DMS114 treated with DMSO at 0.1 percent for 48 hours (cell line): Measurements from ENCODE around the gene FOXK2.

Experiments used
- DNase-seq: peaks from one replicate; lab custom pipeline; 2025; ENCODE audit not compliant: unreplicated experiment; lab: John Stamatoyannopoulos, UW

FOXK2 gene

DNA sequence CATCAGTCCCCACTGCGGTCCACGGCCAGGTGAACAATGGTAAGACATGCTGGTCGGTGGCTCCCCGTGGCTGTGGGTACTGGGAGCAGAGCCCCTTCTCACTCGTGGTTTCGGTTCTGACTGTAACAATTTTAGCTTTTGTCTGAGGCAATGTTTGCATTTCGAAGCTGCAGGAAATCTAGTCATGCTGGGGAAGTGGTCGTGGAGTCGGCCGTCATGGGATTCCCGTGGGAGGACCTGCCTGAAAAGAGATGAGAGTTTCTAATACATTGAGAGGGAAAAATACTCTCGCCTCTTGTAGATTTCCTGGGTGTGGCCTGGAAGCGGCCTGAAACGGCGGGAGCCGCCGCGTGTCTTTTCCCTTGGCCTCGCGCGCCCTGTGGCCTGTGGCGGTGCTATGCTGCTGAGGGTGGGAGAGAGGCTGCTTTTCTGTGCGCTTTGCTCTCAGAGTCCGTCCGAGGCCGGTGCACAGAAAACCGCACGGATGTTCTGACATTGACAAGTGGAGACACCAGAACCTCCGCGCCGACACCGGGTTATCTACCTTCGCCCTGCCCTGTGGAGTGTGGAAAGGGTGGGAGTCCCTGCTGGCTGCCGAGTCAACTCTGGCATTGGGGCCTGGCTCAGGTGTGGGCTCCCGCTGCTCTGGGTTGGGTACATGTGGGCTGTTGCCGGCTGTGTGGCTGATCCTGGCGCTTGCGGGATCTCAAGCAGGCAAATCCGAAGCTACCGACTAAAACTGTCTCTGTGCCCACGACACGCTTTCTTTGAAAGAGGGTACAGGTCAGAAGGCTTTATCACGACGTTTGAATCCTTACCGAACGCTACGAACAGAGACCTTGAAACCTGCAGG, 67.9 kb downstream of the FOXK2 start:
- DNase-seq: no peak

DNA sequence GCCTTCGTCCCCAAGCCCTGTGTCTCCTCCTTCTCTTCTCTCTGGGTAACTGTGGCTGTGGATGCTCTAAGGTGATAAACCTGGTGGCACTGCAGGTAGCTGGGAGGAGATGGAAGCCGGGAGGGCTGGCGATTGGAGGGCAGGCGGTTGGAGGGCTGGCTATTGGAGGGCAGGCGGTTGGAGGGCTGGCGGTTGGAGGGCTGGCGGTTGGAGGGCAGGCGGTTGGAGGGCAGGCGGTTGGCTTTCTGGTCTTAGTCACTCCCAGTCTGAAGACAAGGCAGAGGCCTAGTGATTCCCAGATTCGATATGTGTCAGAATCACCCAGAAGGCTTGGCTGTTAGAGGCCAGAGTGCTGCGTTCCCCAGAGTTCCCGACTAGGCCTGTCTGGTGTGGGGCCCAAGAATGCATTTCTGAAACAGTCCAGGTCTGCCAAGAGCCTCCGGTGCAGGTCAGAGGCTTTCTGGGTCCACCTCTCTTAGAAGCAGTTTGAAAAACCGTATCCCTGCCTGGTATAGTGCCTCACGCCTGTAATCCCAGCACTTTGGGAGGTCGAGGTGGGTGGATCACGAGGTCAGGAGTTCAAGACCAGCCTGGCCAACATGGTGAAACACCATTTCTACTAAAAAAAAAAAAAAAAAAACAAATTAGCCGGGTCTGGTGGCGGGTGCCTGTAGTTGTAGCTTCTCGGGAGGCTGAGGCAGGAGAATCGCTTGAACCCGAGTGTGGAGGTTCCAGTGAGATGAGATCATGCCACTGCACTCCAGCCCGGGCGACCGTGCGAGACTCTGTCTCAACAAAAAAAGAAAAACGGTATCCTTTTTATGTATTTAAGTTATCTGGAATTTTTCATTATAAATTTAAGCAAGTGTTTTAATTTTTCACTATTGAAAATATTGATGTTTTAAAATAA, 69.0 kb downstream of the FOXK2 start:
- no peak for DNase-seq

DNA sequence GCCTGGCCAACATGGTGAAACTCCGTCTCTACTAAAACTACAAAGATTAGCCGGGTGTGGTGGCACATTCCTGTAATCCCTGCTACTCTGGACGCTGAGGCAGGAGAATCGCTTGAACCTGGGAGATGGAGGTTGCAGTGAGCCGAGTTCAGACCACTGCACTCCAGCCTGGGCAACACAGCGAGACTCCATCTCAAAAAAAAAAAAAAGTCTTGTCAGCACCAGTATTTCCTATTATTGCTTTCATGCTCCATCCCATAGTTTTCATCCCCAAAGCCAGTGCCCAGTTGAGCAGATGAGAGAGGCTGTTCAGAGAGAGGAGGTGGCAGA, 70.3 kb downstream of the FOXK2 start:
- DNase-seq: no peak

DNA sequence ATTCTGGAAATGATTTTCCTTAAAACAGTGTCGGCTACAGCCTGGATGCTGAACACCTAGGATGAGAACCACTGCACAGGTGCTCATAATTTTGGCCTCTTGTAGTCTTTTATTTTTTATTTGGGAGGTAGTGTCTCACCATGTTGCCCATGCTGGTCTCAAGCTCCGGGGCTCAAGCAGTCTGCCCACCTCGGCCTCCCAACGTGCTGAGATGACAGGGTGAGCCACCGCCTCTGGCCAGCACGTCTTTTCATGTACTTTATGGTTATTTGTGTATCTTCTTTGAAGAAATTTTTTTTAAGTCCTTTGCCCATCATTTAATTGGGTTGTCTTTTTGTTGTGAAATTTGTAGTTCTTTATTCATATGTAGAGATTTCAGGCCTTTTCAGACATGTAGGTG, 70.7 kb downstream of the FOXK2 start:
- no peak for DNase-seq

DNA sequence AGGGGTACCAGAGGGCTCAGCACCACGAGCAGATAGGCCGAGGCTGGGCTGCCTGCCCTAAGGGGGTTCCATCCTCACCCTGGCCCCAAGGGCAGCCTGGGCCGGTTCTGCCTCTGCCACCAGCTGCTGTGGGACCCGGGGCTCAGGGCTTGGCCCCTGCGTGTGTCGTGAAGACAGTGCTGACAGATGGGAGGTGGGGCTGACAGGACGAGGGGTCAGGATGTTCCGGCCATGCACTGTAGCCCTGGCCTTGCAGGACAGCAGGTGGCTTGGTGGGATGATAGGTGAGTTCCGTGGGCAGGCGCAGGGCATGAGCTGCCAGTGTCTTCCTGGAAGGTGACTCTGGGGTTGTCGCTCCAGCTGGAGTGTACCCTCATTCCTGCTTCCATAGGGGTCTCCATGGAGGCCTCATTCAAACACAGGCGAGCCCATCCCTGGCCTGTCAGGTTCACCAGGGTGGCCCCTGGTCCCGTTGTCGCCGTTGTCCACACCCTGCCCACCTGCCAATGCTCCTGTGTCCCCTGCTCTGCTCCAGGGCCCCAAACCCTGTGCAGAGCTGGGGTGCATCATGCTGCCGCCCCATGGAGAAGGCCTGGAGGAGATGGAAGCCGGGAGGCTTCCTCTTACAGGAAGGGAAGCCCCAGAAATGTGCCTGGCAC, 71.5 kb downstream of the FOXK2 start:
- DNase-seq: no peak

DNA sequence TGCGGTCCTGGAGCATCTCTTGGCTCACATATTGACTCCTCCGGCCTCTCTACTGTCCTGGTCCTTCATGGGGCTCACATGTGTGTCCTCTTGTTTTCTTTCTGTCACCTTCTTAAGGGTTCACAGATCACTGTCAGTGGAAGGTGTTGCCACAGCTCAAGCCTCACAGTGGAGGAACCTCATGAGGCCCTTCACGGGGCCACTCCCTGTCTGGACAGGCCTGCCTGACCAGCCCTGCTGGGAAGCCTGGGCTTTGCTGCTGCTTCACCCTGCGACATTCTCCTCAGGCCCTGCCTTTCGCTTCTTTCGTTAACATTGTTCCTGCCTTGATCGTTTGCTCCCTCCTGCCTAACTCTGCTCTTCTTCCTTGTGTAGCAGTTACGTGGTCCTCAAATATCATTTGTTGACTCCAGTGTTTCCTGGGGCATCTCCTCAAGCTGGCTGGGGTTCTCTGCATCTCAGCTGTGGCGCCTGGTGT, 72.8 kb downstream of the FOXK2 start:
- no peak for DNase-seq

DNA sequence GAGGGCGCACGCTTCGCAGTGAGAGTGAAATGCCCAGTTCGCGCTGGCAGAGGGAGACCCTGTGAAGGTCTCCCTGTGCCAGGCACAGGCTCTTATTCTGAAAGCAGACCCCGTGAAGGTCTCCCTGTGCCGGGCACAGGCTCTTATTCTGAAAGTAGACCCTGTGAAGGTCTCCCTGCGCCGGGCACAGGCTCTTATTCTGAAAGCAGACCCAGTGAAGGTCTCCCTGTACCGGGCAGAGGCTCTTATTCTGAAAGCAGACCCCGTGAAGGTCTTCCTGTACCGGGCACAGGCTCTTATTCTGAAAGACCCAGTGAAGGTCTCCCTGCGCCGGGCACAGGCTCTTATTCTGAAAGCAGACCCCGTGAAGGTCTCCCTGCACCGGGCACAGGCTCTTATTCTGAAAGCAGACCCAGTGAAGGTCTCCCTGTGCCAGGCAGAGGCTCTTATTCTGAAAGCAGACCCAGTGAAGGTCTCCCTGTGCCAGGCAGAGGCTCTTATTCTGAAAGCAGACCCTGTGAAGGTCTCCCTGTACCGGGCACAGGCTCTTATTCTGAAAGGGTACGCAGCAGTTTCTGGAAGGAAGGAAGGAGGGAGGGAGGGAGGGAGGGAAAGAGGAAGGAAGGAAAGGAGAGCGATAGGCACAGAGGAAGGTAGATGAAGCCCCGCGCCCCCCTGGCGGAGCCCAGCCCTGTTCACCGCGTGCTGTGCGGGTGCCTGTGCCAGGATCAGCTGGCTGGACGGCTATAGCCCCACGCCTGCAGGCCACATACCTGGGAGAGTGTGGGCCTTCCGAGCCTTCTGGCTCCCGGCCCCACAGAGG, 73.4 kb downstream of the FOXK2 start:
- no peak for DNase-seq

DNA sequence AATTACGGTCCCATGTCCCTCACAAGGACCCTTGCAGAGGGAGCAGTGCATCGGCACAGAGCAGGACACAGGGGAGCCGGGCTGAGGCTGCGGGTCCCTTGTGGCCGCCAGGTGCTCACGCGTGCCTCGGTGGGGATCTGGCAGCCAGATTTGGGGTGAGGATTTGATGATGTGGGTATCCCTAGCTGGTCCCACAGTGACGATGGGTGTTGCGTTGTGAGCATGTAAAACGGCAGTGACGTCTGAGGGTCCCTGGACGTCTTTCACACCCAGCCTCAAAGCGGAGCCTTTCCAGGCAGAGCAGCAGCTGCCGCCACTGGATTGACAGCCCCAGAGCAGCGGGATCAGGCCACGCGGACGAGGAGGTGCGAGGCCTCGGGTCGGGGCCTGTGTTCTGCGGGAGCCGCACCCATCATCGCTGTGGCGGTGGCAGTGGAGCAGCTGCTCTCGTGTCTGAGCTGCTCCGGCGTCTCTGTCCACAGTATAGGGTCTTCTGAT, 74.1 kb downstream of the FOXK2 start:
- no peak for DNase-seq

DNA sequence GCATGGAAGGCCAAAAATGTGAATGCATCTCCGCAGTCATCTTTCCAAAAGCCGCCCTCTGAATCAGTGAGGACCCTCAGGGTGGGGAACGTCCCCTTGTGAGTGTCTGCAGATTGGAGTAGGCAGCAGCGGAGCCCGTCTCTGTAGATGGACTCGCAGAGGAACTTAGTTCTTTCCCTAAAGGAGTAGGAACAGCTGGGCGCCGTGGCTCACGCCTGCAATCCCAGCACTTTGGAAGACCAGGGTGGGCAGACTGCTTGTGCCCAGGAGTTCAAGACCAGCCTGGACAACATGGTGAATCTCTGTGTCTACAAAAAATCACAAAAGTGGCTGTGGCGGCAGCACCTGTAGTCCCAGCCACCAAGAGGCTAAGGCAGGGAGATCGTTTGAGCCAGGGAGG, 75.0 kb downstream of the FOXK2 start:
- DNase-seq: no peak

DNA sequence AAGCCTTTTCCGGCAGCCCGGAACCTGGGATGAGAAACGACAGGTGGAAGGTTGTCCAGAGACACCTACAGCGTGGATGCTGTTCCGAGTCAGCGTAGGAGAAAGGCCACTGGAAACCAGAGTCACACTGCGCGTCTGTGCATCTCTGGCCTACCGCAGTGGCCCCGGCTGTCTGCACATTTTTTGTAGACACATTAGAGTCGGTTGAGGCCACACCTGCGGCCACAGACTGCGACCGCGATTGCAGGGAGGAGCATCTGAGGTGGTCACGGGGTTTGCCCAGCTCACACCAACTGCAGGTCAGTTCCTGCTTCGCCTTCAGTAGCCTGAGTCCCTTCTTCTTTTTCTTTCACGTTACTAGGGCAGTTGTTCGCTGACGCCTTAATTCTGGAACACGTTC, 76.4 kb downstream of the FOXK2 start:
- no peak for DNase-seq

DNA sequence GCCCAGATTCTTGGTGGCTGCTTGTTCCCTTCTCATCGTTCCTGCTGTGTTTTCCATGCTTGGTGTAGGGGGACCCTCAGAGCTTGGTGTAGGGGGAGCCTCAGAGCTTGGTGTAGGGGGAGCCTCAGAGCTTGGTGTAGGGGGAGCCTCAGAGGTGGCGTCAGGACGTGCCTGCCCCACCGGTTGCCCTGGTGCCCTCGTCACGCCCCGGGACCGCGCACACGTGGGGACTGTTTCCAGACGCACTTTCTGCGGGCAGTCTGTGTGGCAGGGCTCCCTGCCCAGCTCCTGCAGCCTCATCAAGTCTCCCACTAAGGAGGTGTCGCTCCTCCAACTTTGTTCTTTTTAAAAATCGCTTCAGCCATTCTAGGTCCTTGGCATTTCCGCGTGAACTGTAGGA, 76.8 kb downstream of the FOXK2 start:
- no peak for DNase-seq

DNA sequence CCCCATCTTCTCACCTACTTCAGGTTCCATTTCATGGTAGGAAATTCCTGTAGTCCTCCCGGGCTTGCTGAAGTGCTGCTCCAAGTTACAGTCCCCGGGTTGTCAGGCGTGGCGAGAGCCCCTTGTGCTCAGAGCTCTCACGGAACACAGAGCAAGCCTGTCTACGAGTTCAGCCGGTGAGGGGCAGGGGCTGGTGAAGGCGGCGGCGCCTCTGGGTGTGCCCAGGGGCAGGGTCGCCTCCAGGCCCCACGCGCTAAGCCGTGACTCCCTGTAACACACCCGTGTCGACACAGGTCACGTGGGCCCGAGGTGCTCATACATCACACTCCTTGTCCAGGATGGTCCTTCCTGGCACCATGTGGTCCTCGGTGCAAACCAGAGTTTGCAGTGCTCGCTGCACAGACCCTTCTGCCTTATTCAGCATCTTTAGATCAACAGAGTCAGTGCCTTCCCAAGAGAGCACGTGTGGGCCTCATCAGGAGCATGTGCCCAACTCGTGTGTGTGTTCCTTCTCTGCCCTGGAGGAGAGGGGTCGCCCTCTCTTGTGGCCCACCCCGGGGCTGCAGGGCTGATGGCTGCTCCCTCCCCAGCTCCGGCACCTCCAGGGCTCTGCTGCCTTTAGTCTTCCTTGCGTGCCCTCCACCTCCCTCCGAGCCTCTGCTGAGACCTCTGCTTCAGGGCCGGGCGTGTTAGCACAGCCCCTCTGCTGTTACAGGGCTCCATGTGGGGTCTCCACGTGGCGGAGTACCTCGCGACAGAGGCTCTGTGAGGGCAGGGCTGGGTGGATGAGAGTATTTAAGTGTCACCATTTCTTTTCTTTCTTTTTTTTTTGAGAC, 77.5 kb downstream of the FOXK2 start:
- no peak for DNase-seq

DNA sequence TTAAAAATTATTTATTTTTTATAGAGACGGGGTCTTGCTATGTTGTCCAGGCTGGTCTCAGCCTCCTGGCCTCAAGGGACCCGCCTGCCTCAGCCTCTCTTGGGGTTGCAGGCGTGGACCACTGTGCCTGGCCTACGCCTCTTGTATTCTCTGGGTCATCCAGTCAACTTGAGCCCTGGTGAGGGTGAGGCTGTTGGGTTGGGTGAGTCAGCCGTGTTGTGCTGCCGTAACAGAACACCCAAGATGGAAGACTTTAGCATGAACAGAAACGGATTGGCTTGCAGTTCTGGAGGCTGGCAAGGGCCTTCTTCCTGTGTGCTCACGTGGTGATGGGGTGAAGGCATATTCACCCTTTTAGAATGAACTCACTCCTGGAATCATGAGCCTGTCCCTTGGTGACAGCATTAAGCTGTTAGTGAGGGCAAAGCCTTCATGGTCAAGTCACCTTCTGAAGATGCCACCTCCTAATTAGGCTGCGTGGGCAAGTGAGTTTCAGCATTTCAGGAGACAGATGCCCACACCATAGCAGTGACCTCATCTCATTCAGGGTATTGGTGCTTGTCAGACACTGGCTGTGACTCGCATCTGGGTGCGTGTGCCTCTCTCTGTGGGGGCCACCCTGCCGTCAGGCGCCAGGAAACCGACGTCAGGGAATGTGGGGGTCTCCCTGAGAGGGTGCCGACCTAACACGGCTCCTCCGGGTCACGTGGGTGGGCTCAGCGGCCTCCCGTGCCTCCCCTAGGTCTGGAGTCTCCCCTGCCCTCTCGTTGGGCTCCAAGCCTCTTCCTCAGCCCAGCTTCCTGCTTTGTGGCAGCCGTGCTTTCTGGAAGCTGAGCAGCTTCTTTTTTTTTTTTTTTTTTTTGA, 79.0 kb downstream of the FOXK2 start:
- DNase-seq: no peak

DNA sequence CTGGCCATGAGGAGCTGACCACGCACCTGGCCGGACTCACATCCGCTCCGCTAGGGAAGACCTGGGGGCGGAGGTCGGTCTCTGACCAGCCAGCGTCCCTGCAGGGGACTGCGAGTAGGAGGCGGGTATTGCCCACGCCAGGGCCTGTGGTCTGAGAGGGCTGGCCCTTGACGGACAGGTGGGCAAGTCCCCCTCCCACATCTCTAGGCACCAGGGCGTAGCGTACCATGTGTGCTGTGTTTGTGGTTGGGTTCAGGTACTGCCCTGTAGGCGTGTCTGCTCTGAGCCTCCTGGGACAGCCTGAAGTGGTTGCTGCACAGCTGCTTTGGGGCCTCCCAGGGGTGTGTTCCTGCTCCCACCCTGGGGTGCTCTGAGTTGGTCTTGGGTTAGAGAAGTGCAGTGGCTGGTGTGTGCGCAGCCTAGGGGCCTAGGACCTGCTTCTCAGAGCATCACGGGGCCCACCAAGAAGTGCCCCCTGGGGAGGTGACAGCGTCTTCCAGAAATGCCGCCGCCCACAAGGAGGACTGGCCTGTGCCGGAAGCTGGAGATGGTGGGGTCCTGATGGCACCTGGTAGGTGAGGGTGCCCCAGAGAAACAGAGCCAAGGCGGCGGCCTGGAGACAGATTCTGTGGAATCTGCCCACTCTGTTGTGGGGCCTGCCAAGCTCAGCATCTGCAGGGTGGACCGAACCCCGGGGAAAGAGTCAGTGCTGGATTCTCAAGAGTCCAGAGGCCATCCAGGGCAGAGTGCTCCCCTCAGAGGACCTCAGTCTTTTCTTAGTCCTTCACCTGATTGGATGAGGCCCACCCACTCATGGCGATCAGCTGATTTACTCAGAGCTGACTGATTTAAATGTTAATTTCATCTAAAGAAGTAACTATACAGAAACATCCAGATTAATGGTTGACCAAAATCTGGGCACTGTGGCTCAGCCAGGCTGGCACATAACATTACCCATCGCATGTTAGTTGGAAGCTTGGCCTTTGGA, 80.4 kb downstream of the FOXK2 start:
- no peak for DNase-seq

DNA sequence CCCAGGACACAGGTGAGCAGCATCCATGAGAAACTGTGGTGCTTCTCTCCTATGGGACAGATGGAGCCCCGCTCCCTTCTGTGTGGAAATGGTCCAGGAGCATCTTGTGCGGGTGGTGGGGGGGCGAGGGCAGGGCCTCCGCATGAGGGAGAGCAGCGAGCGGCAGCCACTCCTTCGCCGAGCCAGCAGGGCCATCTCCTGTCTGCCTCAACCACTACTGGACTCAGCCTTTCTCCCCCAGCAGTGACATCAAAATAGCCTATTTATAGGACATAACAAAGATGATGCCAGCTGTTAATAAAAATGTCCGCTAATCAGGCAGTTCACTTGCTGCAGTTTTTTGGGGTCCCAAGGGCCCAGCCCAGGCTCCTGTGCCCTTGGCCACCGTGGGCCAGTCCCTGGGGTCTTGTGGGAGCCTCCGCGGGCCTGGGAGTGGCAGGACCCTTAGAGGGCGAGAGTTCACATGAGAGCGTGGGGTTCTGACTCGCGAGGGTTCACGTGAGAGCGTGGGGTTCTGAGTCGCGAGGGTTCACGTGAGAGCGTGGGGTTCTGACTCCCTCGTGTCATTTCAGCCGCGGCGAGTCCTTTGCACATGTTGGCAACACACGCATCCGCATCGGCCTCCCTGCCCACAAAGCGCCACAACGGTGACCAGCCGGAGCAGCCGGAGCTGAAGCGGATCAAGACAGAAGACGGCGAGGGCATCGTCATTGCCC, 81.4 kb downstream of the FOXK2 start:
- DNase-seq: no peak

DNA sequence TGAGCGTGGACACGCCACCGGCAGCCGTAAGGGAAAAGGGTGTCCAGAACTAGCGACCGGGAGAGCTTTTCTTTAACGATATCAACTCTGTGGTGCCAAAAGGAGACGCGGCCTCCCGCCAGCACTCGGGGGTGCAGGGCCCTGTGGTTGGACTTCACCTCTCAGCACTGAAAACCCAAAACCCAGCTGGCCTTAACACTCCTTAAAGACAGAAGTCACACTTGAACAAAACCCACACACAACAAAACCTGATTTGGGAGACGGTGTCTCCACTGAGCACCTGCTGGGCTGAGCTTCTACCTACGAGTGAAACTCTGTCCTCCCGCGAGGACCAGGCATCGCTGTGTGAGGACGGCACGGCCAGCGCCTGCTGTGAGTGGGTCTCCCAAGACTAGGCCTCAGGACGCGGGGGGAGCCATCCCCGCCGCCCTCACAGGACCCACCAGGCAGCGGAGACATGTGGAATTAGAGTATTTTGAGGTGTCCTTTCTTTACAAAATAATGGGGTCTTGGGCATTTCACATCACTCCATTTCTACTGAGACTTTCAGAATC, 82.0 kb downstream of the FOXK2 start:
- no peak for DNase-seq

DNA sequence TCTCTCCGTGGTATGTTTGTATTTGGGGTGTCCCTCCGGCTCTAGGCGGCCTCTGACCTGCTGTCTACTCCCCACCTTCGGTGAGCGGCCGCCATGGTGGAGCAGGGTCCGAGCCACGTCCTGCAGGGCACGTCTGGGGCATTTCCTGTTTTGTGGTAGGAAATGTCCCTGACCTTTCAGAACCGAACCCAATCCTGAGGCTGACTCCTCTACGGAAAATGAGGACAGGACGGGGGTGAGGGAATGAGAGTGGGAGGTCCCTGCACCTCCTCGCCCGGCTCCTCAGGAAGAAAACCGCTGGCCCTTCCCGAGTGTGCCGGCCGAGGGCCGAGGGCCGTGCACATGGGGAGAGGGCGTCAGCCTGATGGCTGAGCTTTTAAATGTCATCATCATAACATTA, 83.0 kb downstream of the FOXK2 start:
- no peak for DNase-seq
